IMR-90 (cell line): Measurements from ENCODE around the gene FAM47E. TPM values are rescaled to one million over a fixed set of nuclear protein-coding genes. Genes with fewer than 3 reads are reported as not detected.

ENCODE experiments used
- ATAC-seq: fragments of 200-7000 bp; cut with Tn5 transposase; 2 replicates; pipeline ENCODE4 v1.9.1; 2020; ENCODE audit warnings: low read depth, mild to moderate bottlenecking, moderate library complexity
- BruUV-seq: library from RNA; stranded (reverse); fragments of 400-500 nt; replicated peaks from 2 replicates; lab custom pipeline; 2021; lab: Mats Ljungman, UMichigan
- CTCF ChIA-PET: fragments of 300-600 bp; formaldehyde crosslinking; extraction: SDS; loops from one replicate; lab custom pipeline; 2021; ENCODE audit warnings: antibody characterized with exemption; lab: Yijun Ruan, JAX
- POLR2A ChIA-PET: fragments of 300-600 bp; sonication (Branson Sonifier 250); formaldehyde crosslinking; loops from one replicate; lab custom pipeline; 2022; ENCODE audit warnings: antibody characterized with exemption; ENCODE audit not compliant: unreplicated experiment; lab: Charles Lee
- DNase-seq: peaks from one replicate; pipeline ENCODE4 v3.0.0; 2013
- H2AFZ ChIP-seq: replicated peaks from 2 replicates; pipeline ENCODE3; 2013; ENCODE audit warnings: low read length, mild to moderate bottlenecking; ENCODE audit not compliant: poor library complexity
- H2AK5ac ChIP-seq: 2 replicates; pipeline ENCODE4 v1.6.1; 2013; ENCODE audit warnings: low read depth, low read length, inconsistent platforms
- H2AK9ac ChIP-seq: replicated peaks from 2 replicates; pipeline ENCODE3; 2013; ENCODE audit warnings: mild to moderate bottlenecking, low read depth, low read length, moderate library complexity; ENCODE audit not compliant: poor library complexity
- H2BK120ac ChIP-seq: 2 replicates; pipeline ENCODE4 v1.6.1; 2013; ENCODE audit warnings: low read depth, low read length, inconsistent platforms
- H2BK15ac ChIP-seq: 3 replicates; pipeline ENCODE4 v1.6.1; 2013; ENCODE audit warnings: low read depth, low read length, inconsistent platforms
- H2BK20ac ChIP-seq: 2 replicates; pipeline ENCODE4 v1.6.1; 2013; ENCODE audit warnings: low read depth, mild to moderate bottlenecking, inconsistent platforms, low read length, moderate library complexity
- H2BK5ac ChIP-seq: 2 replicates; pipeline ENCODE4 v1.6.1; 2013; ENCODE audit warnings: mild to moderate bottlenecking, low read depth, low read length, inconsistent platforms; ENCODE audit not compliant: poor library complexity, severe bottlenecking
- H3K14ac ChIP-seq: replicated peaks from 2 replicates; pipeline ENCODE4 v1.6.1; 2013; ENCODE audit warnings: low read depth, low read length, inconsistent platforms
- H3K18ac ChIP-seq: 2 replicates; pipeline ENCODE4 v1.6.1; 2013; ENCODE audit warnings: low read depth, low read length, control low read depth
- H3K23ac ChIP-seq: 2 replicates; pipeline ENCODE4 v1.6.1; 2013; ENCODE audit warnings: low read depth, low read length, inconsistent platforms
- H3K27ac ChIP-seq: 2 replicates; pipeline ENCODE4 v1.5.1; 2013; ENCODE audit warnings: mild to moderate bottlenecking, control low read depth, low read length; ENCODE audit not compliant: insufficient read depth
- H3K27me3 ChIP-seq: 2 replicates; pipeline ENCODE4 v1.6.1; 2013; ENCODE audit warnings: low read length; ENCODE audit not compliant: control insufficient read depth, insufficient read depth
- H3K36me3 ChIP-seq: 2 replicates; pipeline ENCODE4 v1.6.1; 2013; ENCODE audit warnings: low read length, mixed read lengths; ENCODE audit not compliant: control insufficient read depth, insufficient read depth
- H3K4ac ChIP-seq: 2 replicates; pipeline ENCODE4 v1.6.1; 2013; ENCODE audit warnings: low read depth, low read length, inconsistent platforms
- H3K4me1 ChIP-seq: 2 replicates; pipeline ENCODE4 v1.6.1; 2013; ENCODE audit warnings: low read length, mixed read lengths; ENCODE audit not compliant: control insufficient read depth, insufficient read depth
- H3K4me2 ChIP-seq: 2 replicates; pipeline ENCODE4 v1.6.1; 2013; ENCODE audit warnings: low read depth, mild to moderate bottlenecking, control low read depth, low read length, moderate library complexity
- H3K4me3 ChIP-seq: 2 replicates; pipeline ENCODE4 v1.5.1; 2013; ENCODE audit warnings: low read depth, mild to moderate bottlenecking, control low read depth, low read length, moderate library complexity; ENCODE audit not compliant: insufficient read depth
- H3K56ac ChIP-seq: 2 replicates; pipeline ENCODE4 v1.6.1; 2013; ENCODE audit warnings: low read length, inconsistent platforms; ENCODE audit not compliant: insufficient read depth; ENCODE audit errors: extremely low read depth
- H3K79me1 ChIP-seq, 2 experiments: 2 replicates each; pipeline ENCODE4 v1.6.1; 2013; ENCODE audit warnings: low read length in 2 of 2, inconsistent platforms in 1 of 2, low read depth in 1 of 2
- H3K9ac ChIP-seq: 2 replicates; pipeline ENCODE4 v1.6.1; 2013; ENCODE audit warnings: low read depth, low read length, control low read depth
- H3K9me1 ChIP-seq: 2 replicates; pipeline ENCODE4 v1.6.1; 2013; ENCODE audit warnings: low read length, inconsistent platforms; ENCODE audit not compliant: insufficient read depth
- H3K9me3 ChIP-seq: 2 replicates; pipeline ENCODE4 v1.6.1; 2013; ENCODE audit warnings: low read length; ENCODE audit not compliant: control insufficient read depth, insufficient read depth
- H4K20me1 ChIP-seq: 2 replicates; pipeline ENCODE4 v1.6.1; 2013; ENCODE audit warnings: low read length, inconsistent platforms; ENCODE audit not compliant: insufficient read depth
- H4K5ac ChIP-seq: 2 replicates; pipeline ENCODE4 v1.6.1; 2013; ENCODE audit warnings: mild to moderate bottlenecking, low read depth, low read length, control low read depth
- H4K8ac ChIP-seq, 2 experiments: 2 replicates each; pipeline ENCODE4 v1.6.1; 2013; ENCODE audit warnings: low read depth in 2 of 2, low read length in 2 of 2, control low read depth in 1 of 2, inconsistent platforms in 1 of 2
- H4K91ac ChIP-seq: 2 replicates; pipeline ENCODE4 v1.6.1; 2013; ENCODE audit warnings: low read depth, low read length, inconsistent platforms; ENCODE audit not compliant: insufficient read depth
- BHLHE40 ChIP-seq: fragments of 150-350 bp; IDR thresholded peaks from 2 replicates; pipeline ENCODE4 v1.6.1; 2016; ENCODE audit warnings: mild to moderate bottlenecking, low read depth, low read length
- CEBPB ChIP-seq: IDR thresholded peaks from 2 replicates; pipeline ENCODE4 v1.6.1; 2012; ENCODE audit warnings: low read depth, low read length, improper control_type of control experiment
- CHD1 ChIP-seq: IDR thresholded peaks from 2 replicates; pipeline ENCODE4 v1.6.1; 2012; ENCODE audit warnings: low read depth, low read length, improper control_type of control experiment
- FOS ChIP-seq: fragments of 150-350 bp; IDR thresholded peaks from 2 replicates; pipeline ENCODE4 v1.6.1; 2016; ENCODE audit warnings: low read depth, low read length
- MAFK ChIP-seq: IDR thresholded peaks from 2 replicates; pipeline ENCODE4 v1.6.1; 2012; ENCODE audit warnings: low read depth, low read length, improper control_type of control experiment
- MAZ ChIP-seq: IDR thresholded peaks from 2 replicates; pipeline ENCODE4 v1.6.1; 2012; ENCODE audit warnings: low read depth, mild to moderate bottlenecking, low read length, improper control_type of control experiment, moderate library complexity, borderline replicate concordance
- MXI1 ChIP-seq: IDR thresholded peaks from 2 replicates; pipeline ENCODE4 v1.6.1; 2012; ENCODE audit warnings: low read depth, mild to moderate bottlenecking, low read length, moderate library complexity, borderline replicate concordance
- NFE2L2 ChIP-seq: fragments of 150-350 bp; IDR thresholded peaks from 2 replicates; pipeline ENCODE4 v1.6.1; 2016; ENCODE audit warnings: low read depth, mild to moderate bottlenecking, low read length
- POLR2A ChIP-seq: IDR thresholded peaks from 2 replicates; pipeline ENCODE4 v1.6.1; 2012; ENCODE audit warnings: mild to moderate bottlenecking, low read depth, low read length
- RAD21 ChIP-seq: IDR thresholded peaks from 2 replicates; pipeline ENCODE4 v1.6.1; 2012; ENCODE audit warnings: low read length, improper control_type of control experiment
- RCOR1 ChIP-seq: IDR thresholded peaks from 2 replicates; pipeline ENCODE4 v1.6.1; 2012; ENCODE audit warnings: mild to moderate bottlenecking, low read length, improper control_type of control experiment; ENCODE audit not compliant: insufficient replicate concordance
- RFX5 ChIP-seq: IDR thresholded peaks from 2 replicates; pipeline ENCODE4 v1.8.0; 2012; ENCODE audit warnings: low read depth, mild to moderate bottlenecking, low read length, moderate library complexity
- SMC3 ChIP-seq: fragments of 150-350 bp; IDR thresholded peaks from 2 replicates; pipeline ENCODE4 v1.6.1; 2016; ENCODE audit warnings: low read depth, mild to moderate bottlenecking, antibody characterized with exemption, low read length, moderate library complexity
- WGBS, 2 experiments: methylation state at CpG; one replicate each; pipeline versions ENCODE4 v1.1.5 to v1.1.7; 2013; ENCODE audit warnings: missing lambda C conversion rate in 2 of 2; ENCODE audit not compliant: insufficient read length in 1 of 2; ENCODE audit errors: extremely low coverage in 2 of 2; 5-methylcytosine and 5-hydroxymethylcytosine counted together
- dilution Hi-C: fragments of 300-500 bp; cut with HindIII; formaldehyde crosslinking; loops from one replicate; pipeline ENCODE4 v1.14.3; 2018; ENCODE audit warnings: low sequenced_read_pairs; ENCODE audit not compliant: unreplicated experiment
- in situ Hi-C: fragments of 300-500 bp; cut with MboI; formaldehyde crosslinking; loops from 3 replicates; pipeline ENCODE4 v1.14.3; 2019; ENCODE audit warnings: low sequenced_read_pairs, inconsistent platforms, mixed read lengths
- intact Hi-C: fragments of 100-400 bp; cut with micrococcal nuclease; formaldehyde crosslinking; loops from 2 replicates; pipeline ENCODE4 v1.10.0; 2022
- polyA plus RNA-seq, 3 experiments: library from polyadenylated mRNA; depleted of rRNA; stranded (reverse); fragments of >200 nt; gene quantifications; 2 replicates each; pipeline ENCODE4 v1.2.3, GENCODE V29; 2012; ENCODE audit warnings: low replicate concordance in 1 of 3
- total RNA-seq: library from RNA; depleted of rRNA; stranded (reverse); fragments of >200 nt; gene quantifications from 2 replicates; pipeline ENCODE4 v1.2.3, GENCODE V29; 2012
- TF ChIP-seq, protein P1 (sequence below): fragments of 150-350 bp; IDR thresholded peaks from 2 replicates; pipeline ENCODE4 v1.6.1; 2016; ENCODE audit warnings: low read depth, mild to moderate bottlenecking, low read length, moderate library complexity, borderline replicate concordance
- TF ChIP-seq, protein P2 (sequence below): conservative IDR thresholded peaks from 2 replicates; pipeline ENCODE4 v1.5.1; 2012; ENCODE audit warnings: mild to moderate bottlenecking, low read depth, low read length, improper control_type of control experiment
- TF ChIP-seq, protein P3 (sequence below): fragments of 150-350 bp; IDR thresholded peaks from 2 replicates; pipeline ENCODE4 v1.6.1; 2017; ENCODE audit warnings: mild to moderate bottlenecking, antibody characterized with exemption, low read length, low read depth

Gene FAM47E
- total and polyA plus RNA-seq, 2 of the 4 experiments (the other 2 are of a cell fraction), result 0.05 TPM; not detected in 1

DNA sequence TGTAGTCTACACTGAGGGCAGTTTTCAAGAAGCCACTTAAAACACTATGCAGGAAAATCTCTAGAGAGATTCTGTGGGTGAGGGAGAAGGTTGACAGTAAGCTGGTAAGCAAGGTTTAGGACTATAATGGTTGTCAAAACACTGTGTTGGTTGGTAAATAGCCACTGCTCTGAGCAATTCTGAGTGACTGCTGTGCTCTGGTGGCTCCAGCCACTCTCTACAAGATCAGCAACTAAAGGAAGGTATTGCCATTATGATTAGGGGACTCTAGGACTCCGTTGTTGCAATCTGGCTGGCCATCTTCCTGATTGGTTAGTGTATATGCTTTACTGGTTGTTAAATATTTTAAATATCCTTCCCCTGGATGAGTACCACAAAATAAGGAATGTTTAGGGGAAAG is 5.5 kb upstream of the FAM47E start:
- intact Hi-C loops, result no loop called here
- Histone ChIP-seq H3K4ac (no peak overlapping the region), H3K4me2 (no peak overlapping the region), H3K79me1 (no peaks in the 10 kb centered on the region), H2BK120ac (no peak overlapping the region), H3K18ac (no peak overlapping the region), H2AK5ac (no peak overlapping the region), H4K5ac (no peak overlapping the region), H3K9ac (no peak overlapping the region), H2BK15ac (no peak overlapping the region), H2BK5ac (no peak overlapping the region), H3K4me1 (no peaks in the 10 kb centered on the region), H3K4me3 (no peak overlapping the region), H3K9me3 (no peaks in the 10 kb centered on the region), H3K23ac (no peak overlapping the region), H3K14ac (no peak overlapping the region), H4K8ac (no peak overlapping the region), H2AK9ac (no peak overlapping the region), H2BK20ac (no peak overlapping the region), H3K56ac (no peak overlapping the region), H3K9me1 (no peaks in the 10 kb centered on the region), H3K27me3 (peaks cover 30% of the 10 kb centered on the region), H2AFZ (no peak overlapping the region), H4K20me1 (no peaks in the 10 kb centered on the region), H3K27ac (no peak overlapping the region), H3K36me3 (no peaks in the 10 kb centered on the region), H4K91ac (no peak overlapping the region)
- no peak for TF ChIP-seq RFX5
- TF ChIP-seq RCOR1, result no peak
- no peak for TF ChIP-seq BHLHE40
- TF ChIP-seq CEBPB, result no peak
- TF ChIP-seq MAZ, result no peak
- no peak for TF ChIP-seq NFE2L2
- no peak for TF ChIP-seq MAFK
- no peak for TF ChIP-seq CHD1
- TF ChIP-seq FOS, result no peak
- no peak for TF ChIP-seq POLR2A
- TF ChIP-seq, protein P1, sequence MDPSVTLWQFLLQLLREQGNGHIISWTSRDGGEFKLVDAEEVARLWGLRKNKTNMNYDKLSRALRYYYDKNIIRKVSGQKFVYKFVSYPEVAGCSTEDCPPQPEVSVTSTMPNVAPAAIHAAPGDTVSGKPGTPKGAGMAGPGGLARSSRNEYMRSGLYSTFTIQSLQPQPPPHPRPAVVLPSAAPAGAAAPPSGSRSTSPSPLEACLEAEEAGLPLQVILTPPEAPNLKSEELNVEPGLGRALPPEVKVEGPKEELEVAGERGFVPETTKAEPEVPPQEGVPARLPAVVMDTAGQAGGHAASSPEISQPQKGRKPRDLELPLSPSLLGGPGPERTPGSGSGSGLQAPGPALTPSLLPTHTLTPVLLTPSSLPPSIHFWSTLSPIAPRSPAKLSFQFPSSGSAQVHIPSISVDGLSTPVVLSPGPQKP, result no peak
- no peak for TF ChIP-seq SMC3
- TF ChIP-seq MXI1, result no peak
- TF ChIP-seq, protein P2, sequence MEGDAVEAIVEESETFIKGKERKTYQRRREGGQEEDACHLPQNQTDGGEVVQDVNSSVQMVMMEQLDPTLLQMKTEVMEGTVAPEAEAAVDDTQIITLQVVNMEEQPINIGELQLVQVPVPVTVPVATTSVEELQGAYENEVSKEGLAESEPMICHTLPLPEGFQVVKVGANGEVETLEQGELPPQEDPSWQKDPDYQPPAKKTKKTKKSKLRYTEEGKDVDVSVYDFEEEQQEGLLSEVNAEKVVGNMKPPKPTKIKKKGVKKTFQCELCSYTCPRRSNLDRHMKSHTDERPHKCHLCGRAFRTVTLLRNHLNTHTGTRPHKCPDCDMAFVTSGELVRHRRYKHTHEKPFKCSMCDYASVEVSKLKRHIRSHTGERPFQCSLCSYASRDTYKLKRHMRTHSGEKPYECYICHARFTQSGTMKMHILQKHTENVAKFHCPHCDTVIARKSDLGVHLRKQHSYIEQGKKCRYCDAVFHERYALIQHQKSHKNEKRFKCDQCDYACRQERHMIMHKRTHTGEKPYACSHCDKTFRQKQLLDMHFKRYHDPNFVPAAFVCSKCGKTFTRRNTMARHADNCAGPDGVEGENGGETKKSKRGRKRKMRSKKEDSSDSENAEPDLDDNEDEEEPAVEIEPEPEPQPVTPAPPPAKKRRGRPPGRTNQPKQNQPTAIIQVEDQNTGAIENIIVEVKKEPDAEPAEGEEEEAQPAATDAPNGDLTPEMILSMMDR, result no peak
- TF ChIP-seq, protein P3, sequence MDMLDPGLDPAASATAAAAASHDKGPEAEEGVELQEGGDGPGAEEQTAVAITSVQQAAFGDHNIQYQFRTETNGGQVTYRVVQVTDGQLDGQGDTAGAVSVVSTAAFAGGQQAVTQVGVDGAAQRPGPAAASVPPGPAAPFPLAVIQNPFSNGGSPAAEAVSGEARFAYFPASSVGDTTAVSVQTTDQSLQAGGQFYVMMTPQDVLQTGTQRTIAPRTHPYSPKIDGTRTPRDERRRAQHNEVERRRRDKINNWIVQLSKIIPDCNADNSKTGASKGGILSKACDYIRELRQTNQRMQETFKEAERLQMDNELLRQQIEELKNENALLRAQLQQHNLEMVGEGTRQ, result no peak
- no peak for TF ChIP-seq RAD21
- DNase-seq (no peak), ATAC-seq (no peak)
- no TSS peak for BruUV-seq
- dilution Hi-C loops, result no loop called here
- WGBS, 2 experiments, result no CpG with 5 or more reads among the region's 1 CpG
- in situ Hi-C loops, result no loop called here
- CTCF ChIA-PET, result no interaction called here
- POLR2A ChIA-PET, result no interaction called here
